Measurements from ENCODE around the gene ODAD3. TPM values are rescaled to one million over a fixed set of nuclear protein-coding genes. Genes with fewer than 3 reads are reported as not detected.
"Not testable (repeated sequence)": the region's sequence is repeated elsewhere in the genome, so short reads cannot be mapped to it uniquely, and the experiment has no call there.

ODAD3 gene
- total RNA-seq, 2 donors from 2014 or later: 0.22 TPM; not detected in 1

DNA sequence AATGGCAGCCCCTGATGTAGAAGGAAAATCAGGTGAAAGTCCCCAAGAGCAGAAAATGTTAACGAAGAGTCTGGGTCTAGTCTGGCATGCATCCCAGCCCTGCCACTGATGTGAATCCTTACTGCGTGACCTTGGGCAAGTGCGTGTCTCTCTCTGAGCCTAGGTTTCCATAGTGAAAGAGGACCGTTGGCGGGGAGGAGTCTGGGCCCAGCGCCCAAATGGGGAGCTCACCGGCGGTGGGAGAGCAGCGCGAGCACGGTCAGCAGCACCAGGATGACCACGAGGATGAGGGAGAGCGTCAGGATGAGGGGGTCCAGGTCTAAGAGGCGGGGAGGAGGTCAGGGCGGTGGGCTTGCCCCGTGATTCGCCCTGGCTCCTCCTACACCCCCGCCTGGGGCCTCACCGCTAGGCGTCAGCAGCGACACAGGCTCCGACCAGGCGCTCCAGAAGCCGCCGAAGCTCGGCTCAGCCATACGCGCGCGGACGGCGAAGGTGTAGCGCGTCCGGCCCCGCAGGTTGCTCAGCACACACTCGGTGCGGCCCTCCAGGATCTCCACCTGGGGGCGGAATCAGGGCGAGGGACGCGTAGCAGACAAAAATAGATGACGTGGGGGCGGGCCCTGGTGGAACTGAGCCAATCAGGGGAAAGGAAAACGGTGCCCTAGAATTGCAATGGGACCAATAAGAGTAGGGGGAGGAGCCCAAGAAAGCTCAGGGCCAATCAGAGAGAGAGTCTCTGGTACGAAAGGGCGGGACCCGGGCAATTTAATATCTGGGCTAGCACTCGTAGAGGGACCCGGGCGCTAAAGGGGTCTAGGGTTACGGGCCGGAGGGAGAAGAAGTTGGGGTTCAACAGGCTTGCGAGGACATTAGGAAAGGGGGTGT lies 54.0 kb downstream of the ODAD3 start:
- peak overlapping the region; percentile 70 to 88 for H3K9ac ChIP-seq (ENCODE audit: low read depth in 2 of 2, low read length in 2 of 2)
- TF ChIP-seq, protein P1, sequence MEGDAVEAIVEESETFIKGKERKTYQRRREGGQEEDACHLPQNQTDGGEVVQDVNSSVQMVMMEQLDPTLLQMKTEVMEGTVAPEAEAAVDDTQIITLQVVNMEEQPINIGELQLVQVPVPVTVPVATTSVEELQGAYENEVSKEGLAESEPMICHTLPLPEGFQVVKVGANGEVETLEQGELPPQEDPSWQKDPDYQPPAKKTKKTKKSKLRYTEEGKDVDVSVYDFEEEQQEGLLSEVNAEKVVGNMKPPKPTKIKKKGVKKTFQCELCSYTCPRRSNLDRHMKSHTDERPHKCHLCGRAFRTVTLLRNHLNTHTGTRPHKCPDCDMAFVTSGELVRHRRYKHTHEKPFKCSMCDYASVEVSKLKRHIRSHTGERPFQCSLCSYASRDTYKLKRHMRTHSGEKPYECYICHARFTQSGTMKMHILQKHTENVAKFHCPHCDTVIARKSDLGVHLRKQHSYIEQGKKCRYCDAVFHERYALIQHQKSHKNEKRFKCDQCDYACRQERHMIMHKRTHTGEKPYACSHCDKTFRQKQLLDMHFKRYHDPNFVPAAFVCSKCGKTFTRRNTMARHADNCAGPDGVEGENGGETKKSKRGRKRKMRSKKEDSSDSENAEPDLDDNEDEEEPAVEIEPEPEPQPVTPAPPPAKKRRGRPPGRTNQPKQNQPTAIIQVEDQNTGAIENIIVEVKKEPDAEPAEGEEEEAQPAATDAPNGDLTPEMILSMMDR (IDR thresholded peaks at IDR 0.05): peak; percentile 75
- H3K4me1 ChIP-seq: peaks cover 11% of the 10 kb centered on the region
- no peaks in the 10 kb centered on the region for H3K9me3 ChIP-seq
- peak overlapping the region; percentile 82 for H3K27ac ChIP-seq
- H3K4me3 ChIP-seq: peak overlapping the region; percentile 65
- H3K36me3 ChIP-seq: no peaks in the 10 kb centered on the region
- DNase-seq: peak; percentile 98
- intact Hi-C loops (cut with DNase I): loop anchor here (5.0 kb wide), 2 partner anchors 66 to 89 kb away; no protein-coding TSS in a partner anchor
- H3K27me3 ChIP-seq: no peaks in the 10 kb centered on the region

DNA sequence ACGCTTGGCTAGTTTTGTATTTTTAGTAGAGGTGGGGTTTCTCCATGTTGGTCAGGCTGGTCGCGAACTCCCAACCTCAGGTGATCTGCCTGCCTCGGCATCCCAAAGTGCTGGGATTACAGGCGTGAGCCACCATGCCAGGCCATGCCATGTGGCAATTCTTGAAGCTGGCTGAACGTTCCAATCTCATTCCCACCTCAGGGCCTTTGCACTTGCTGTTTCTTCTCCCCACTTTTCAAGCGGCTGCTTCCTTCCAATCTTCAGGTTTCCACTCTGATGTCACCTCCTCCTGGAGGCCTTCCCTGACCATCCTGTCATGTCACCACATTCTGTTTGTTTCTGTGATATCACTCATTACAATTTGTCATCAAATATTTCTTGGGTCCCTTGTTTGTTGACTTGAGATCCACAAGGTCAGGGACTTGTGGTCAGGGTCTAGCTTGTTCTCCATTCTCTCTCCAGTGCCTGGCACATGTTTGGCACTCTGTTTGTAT lies 55.0 kb downstream of the ODAD3 start:
- H3K4me1 ChIP-seq: peaks cover 15% of the 10 kb centered on the region
- no peaks in the 10 kb centered on the region for H3K9me3 ChIP-seq
- H3K36me3 ChIP-seq: no peaks in the 10 kb centered on the region
- peak overlapping the region in 1 of 2 donors; percentile 88 for H3K9ac ChIP-seq (ENCODE audit: low read depth in 2 of 2, low read length in 2 of 2)
- H3K27ac ChIP-seq: peak overlapping the region; percentile 82
- no peaks in the 10 kb centered on the region for H3K27me3 ChIP-seq
- TF ChIP-seq, protein P1 (IDR thresholded peaks at IDR 0.05): no peak
- no peak overlapping the region for H3K4me3 ChIP-seq
- no peak for DNase-seq
- intact Hi-C loops (cut with DNase I): loop anchor here (5.0 kb wide), 2 partner anchors 67 to 88 kb away; no protein-coding TSS in a partner anchor

DNA sequence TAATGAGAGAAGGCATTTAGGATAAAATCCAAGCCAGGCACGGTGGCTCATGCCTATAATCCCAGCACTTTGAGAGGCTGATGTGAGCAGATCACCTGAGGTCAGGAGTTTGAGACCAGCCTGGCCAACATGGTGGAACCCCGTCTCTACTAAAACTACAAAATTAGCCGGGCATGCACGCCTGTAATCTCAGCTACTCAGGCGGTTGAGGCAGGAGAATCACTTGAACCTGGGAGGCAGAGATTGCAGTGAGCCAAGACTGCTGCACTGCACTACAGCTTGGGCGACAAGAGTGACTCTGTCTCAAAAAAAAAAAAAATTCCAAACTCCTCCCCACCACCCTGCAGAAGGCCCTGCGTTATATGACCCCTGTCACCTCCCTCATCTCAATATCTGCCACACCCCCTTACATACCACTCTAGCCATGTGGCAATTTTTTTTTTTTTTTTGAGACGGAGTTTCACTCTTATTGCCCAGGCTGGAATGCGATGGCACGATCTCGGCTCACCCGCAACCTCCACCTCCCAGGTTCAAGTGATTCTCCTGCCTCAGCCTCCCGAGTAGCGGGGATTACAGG lies 55.6 kb downstream of the ODAD3 start:
- H3K27me3 ChIP-seq; intact Hi-C loops (cut with DNase I); H3K9ac ChIP-seq (ENCODE audit: low read depth in 2 of 2, low read length in 2 of 2); H3K27ac ChIP-seq; H3K4me3 ChIP-seq; DNase-seq; H3K36me3 ChIP-seq; H3K9me3 ChIP-seq: not testable (repeated sequence)
- H3K4me1 ChIP-seq: peaks cover 15% of the 10 kb centered on the region

DNA sequence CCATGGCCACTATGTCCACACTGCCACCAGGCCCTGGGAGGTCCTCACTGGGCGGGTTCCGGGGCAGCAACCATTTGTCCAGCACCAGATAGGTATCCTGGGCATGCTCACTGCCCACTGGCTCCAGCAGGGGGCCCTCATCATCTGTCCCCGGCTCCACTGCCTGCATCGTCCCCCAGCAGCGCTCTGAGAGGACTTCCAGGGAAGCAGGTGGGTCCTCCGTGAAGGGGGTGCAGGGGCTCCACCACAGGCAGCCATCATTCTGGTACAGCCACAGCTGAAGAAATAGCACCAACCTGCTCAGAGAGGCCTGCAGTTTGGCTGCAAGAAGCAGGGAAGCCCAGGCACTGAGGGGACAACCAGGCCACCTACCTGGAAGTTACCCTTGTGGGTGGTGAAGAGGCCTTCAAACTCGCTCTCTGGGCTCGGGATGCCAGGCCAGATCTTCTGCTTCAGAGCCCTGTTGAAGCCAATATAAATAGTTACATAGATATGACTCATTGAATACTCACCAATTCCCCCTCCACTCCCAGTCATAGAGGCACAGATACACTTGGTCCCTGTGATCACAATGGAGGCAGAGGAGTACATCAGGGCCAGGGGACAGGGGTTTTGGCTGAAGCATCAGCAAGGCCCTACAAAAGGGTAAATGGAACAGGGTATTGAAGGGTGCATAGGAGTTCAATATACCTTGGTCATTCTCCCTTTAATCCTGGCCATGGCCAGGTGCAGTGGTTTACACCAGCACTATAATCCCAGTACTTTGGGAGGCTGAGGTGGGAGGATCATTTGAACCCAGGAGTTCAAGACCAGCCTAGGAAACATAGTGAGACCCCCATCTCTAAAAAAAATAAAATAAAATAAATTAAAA lies 56.4 kb downstream of the ODAD3 start:
- no peak overlapping the region for H3K9ac ChIP-seq (ENCODE audit: low read depth in 2 of 2, low read length in 2 of 2)
- no peaks in the 10 kb centered on the region for H3K27me3 ChIP-seq
- intact Hi-C loops (cut with DNase I): no loop called here
- H3K4me1 ChIP-seq: peaks cover 15% of the 10 kb centered on the region
- TF ChIP-seq, protein P1 (IDR thresholded peaks at IDR 0.05): peak; percentile 48
- H3K4me3 ChIP-seq: no peak overlapping the region
- no peak overlapping the region for H3K27ac ChIP-seq
- H3K9me3 ChIP-seq: no peaks in the 10 kb centered on the region
- no peaks in the 10 kb centered on the region for H3K36me3 ChIP-seq
- DNase-seq: peak; percentile 55

DNA sequence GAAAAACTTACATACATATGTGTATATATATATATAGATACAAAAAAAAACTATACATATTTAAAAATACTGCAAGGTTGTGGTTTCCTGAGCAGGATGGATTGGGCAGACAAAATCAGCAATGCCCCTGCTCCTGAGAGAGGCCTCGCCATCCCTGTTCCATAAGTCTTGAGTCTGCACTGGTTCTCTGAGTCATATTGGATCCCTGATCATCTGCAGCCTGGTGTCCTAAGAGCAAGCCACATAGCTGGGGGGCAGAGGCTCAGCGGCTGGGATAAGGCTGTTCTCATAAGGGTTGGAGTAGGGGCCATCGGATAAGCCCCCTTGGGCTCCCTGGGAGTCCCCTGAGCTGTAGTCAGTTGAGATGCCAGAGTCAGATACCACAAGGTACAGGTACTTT lies 57.2 kb downstream of the ODAD3 start:
- no peak overlapping the region for H3K9ac ChIP-seq (ENCODE audit: low read depth in 2 of 2, low read length in 2 of 2)
- no peak for DNase-seq
- intact Hi-C loops (cut with DNase I): no loop called here
- no peak overlapping the region for H3K4me3 ChIP-seq
- peak overlapping the region; percentile 5 for H3K27ac ChIP-seq
- H3K36me3 ChIP-seq: no peaks in the 10 kb centered on the region
- no peaks in the 10 kb centered on the region for H3K9me3 ChIP-seq
- peaks cover 10% of the 10 kb centered on the region for H3K4me1 ChIP-seq
- TF ChIP-seq, protein P1 (IDR thresholded peaks at IDR 0.05): no peak
- H3K27me3 ChIP-seq: no peaks in the 10 kb centered on the region
